ENCODE data around the gene ANKZF1. TPM values are rescaled to one million over a fixed set of nuclear protein-coding genes. Genes with fewer than 3 reads are reported as not detected.

The ANKZF1 gene
- total and polyA plus RNA-seq, 2 of the 8 experiments (the other 6 are each of a cell fraction or from before 2014, with no cell fraction given) = 32.5 to 50.1 TPM

DNA sequence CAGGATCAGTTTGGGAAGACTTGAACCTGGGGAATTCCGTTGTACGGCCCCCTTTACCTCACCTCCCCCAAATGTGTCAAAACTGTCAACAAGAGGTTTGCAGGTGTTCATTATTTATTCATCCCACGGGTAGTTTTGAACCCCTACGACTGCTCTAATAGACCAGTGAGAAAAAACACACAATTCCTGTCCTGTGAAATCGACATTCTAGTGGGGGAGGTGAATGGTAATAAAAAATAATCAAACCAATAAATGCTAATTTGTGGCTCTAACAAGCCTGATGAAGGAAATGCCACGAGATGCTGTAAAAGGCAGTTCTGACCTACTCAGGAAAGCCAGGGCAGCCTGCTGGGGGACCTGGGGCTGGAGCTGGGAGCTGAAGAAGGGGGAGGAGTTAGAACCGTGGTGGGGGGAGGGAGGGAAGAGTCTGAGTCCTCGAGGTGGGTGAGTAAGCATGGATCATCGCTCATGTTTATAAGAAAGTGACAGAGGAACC is 49.1 kb downstream of the ANKZF1 start:
- Histone ChIP-seq H4K20me1 (replicated peaks in 1 of 2; ENCODE audit: control insufficient read depth in 1 of 2, insufficient read depth in 2 of 2, low read length in 2 of 2) (no peaks in the 10 kb centered on the region), H3K27ac (ENCODE audit: low read depth, low read length) (peak overlapping the region; percentile 66; the same call in 1 of the 2 replicates), H4K8ac (ENCODE audit: extremely low read depth, insufficient read depth, low read length) (no peak overlapping the region; the same call in 1 of the 2 replicates), H2BK15ac (ENCODE audit: low read length) (peak overlapping the region; percentile 19; the same call in 1 of the 2 replicates), H3K27me3 (replicated peaks in 1 of 4; ENCODE audit: control insufficient read depth in 3 of 4, extremely low read depth in 1 of 4, insufficient read depth in 3 of 4, low read length in 3 of 4) (no peaks in the 10 kb centered on the region; a peak in 1 of 7 replicates), H3K9ac (replicated peaks in 1 of 4; ENCODE audit: extremely low read depth in 1 of 4, low read depth in 3 of 4, low read length in 3 of 4) (peak overlapping the region in 3 of 4 experiments; percentile 38 to 49 (median 41); a peak in 3 of 7 replicates), H2BK120ac (replicated peaks; ENCODE audit: low read depth, low read length) (no peak overlapping the region), H2AFZ (ENCODE audit: low read length) (no peak overlapping the region), H4K91ac (replicated peaks; ENCODE audit: insufficient read length, low read length) (no peak overlapping the region), H3K56ac (replicated peaks; ENCODE audit: insufficient read length, low read depth, low read length) (no peak overlapping the region), H3K4me3 (ENCODE audit: extremely low read depth in 1 of 4, insufficient read depth in 2 of 4, low read depth in 3 of 4, low read length in 4 of 4) (peak overlapping the region; percentile 45 to 75 (median 52)), H3K79me2 (ENCODE audit: control insufficient read depth in 1 of 2, insufficient read depth in 2 of 2, low read length in 2 of 2) (no peaks in the 10 kb centered on the region), H4K5ac (ENCODE audit: insufficient read length, low read depth, low read length) (peak overlapping the region; percentile 41), H2AK5ac (ENCODE audit: low read depth, low read length) (no peak overlapping the region; the same call in 1 of the 2 replicates), H3K4me2 (ENCODE audit: insufficient read depth in 1 of 2, low read depth in 2 of 2, low read length in 2 of 2) (peak overlapping the region; percentile 73 to 87), H3K79me1 (ENCODE audit: low read depth, low read length) (no peaks in the 10 kb centered on the region; the same call in 1 of the 2 replicates), H3K36me3 (ENCODE audit: control insufficient read depth in 2 of 4, insufficient read depth in 4 of 4, low read length in 3 of 4) (peaks cover 0 to 4% (median under 1%) of the 10 kb centered on the region in 4 experiments; a peak in 2 of 8 replicates), H3K14ac (ENCODE audit: insufficient read length) (no peak overlapping the region), H3K4ac (replicated peaks; ENCODE audit: insufficient read length, low read depth, low read length) (no peak overlapping the region), H2BK20ac (ENCODE audit: low read length) (no peak overlapping the region), H3K23ac (ENCODE audit: insufficient read length) (no peak overlapping the region), H3K4me1 (replicated peaks in 1 of 4; ENCODE audit: control insufficient read depth in 3 of 4, insufficient read depth in 4 of 4, low read length in 3 of 4) (peaks cover 9 to 23% (median 14%) of the 10 kb centered on the region in 4 experiments), H2BK5ac (ENCODE audit: low read depth, low read length) (peak overlapping the region; percentile 66; the same call in 1 of the 2 replicates), H2BK12ac (ENCODE audit: low read depth, low read length) (no peak overlapping the region), H3K18ac (ENCODE audit: extremely low read depth, low read length) (peak overlapping the region; percentile 87; the same call in 1 of the 2 replicates), H3K23me2 (ENCODE audit: low read depth, low read length) (peaks cover 8% of the 10 kb centered on the region; the same call in 1 of the 2 replicates), H3K9me3 (ENCODE audit: insufficient read depth in 2 of 2, low read depth in 1 of 2, low read length in 1 of 2) (no peaks in the 10 kb centered on the region)
- DNase-seq (ENCODE audit: low read depth in 1 of 2, low spot score in 2 of 2) (no peak), FAIRE-seq (peak; percentile 24)
- TF ChIP-seq PHF8 (conservative IDR thresholded peaks at IDR 0.05; ENCODE audit: low read depth, low read length) (peak; percentile 35; the same call in 1 of the 2 replicates), GABPA (IDR thresholded peaks at IDR 0.05; ENCODE audit: borderline replicate concordance, insufficient read depth, low read length) (no peak), MAFK (IDR thresholded peaks at IDR 0.05; ENCODE audit: low read depth, low read length) (no peak)
- ChIA-PET CTCF (ENCODE audit: partially characterized antibody) (interaction anchor here (0.6 to 12.1 kb wide), 24 partner anchors 12 to 1522 kb away, joined by 3 to 220 read pairs (median 4); partner anchors contain the start of genes ABCB6, GLB1L, STK16 and TUBA4A), POLR2A (ENCODE audit: partially characterized antibody) (interaction anchor here (0.7 to 4.5 kb wide), 13 partner anchors 12 to 103 kb away, joined by 3 to 33 read pairs (median 4); partner anchors contain the start of genes ABCB6, ATG9A, GLB1L and PTPRN)
- 36% methylated on average over 9 of the region's 9 CpGs; no CpG with 5 or more reads in 1 of the 2 experiments for WGBS, 2 experiments (ENCODE audit: extremely low coverage in 1 of 2, insufficient coverage in 1 of 2, insufficient read length in 1 of 2, insufficient replicate concordance in 2 of 2, low coverage in 1 of 2, low lambda C conversion rate in 2 of 2, missing lambda C conversion rate in 1 of 2)
